ENCODE results near the gene TGFBR2. TPM values are rescaled to one million over a fixed set of nuclear protein-coding genes. Genes with fewer than 3 reads are reported as not detected.

Gene TGFBR2
- total RNA-seq = 100 to 1,000 TPM; 196 to 255 (median 212) TPM
- 77.7 TPM for polyA plus RNA-seq
- long read RNA-seq, donor 1, full-length matches to known transcripts = 123 of 316 reads
- long read RNA-seq, donor 1, partial matches to known transcripts = 184 of 316 reads
- long read RNA-seq, donor 1, other reads (novel, unspliced or antisense) = 9 of 316 reads
- long read RNA-seq, donor 2, full-length matches to known transcripts = 221 of 274 reads
- long read RNA-seq, donor 2, partial matches to known transcripts = 50 of 274 reads
- long read RNA-seq, donor 2, other reads (novel, unspliced or antisense) = 3 of 274 reads
- long read RNA-seq, donor 3, full-length matches to known transcripts = 23 of 483 reads
- long read RNA-seq, donor 3, partial matches to known transcripts = 454 of 483 reads
- long read RNA-seq, donor 3, other reads (novel, unspliced or antisense) = 6 of 483 reads
- long read RNA-seq, donor 4, full-length matches to known transcripts = 175 of 247 reads
- long read RNA-seq, donor 4, partial matches to known transcripts = 21 of 247 reads
- long read RNA-seq, donor 4, other reads (novel, unspliced or antisense) = 51 of 247 reads

DNA sequence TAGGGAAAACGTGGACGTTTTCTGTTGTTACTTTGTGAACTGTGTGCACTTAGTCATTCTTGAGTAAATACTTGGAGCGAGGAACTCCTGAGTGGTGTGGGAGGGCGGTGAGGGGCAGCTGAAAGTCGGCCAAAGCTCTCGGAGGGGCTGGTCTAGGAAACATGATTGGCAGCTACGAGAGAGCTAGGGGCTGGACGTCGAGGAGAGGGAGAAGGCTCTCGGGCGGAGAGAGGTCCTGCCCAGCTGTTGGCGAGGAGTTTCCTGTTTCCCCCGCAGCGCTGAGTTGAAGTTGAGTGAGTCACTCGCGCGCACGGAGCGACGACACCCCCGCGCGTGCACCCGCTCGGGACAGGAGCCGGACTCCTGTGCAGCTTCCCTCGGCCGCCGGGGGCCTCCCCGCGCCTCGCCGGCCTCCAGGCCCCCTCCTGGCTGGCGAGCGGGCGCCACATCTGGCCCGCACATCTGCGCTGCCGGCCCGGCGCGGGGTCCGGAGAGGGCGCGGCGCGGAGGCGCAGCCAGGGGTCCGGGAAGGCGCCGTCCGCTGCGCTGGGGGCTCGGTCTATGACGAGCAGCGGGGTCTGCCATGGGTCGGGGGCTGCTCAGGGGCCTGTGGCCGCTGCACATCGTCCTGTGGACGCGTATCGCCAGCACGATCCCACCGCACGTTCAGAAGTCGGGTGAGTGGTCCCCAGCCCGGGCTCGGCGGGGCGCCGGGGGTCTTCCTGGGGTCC is at the start of gene TGFBR2:
Gene TGFBR2 (plus strand): TSS at position 301 of the 731 bp plus-strand sequence. CDS start 283 bp downstream, at position 584.
- intact Hi-C loops (cut with DNase I) = loop anchor here in 2 of 4 donors (10.0 kb wide), 3 partner anchors 72 to 82 kb away; no protein-coding TSS in a partner anchor
- Histone ChIP-seq H3K27me3 (ENCODE audit: control insufficient read depth, insufficient read depth) (no peaks in the 10 kb centered on the region), H3K4me1 (ENCODE audit: control insufficient read depth, insufficient read depth, low read length) (peaks cover 5% of the 10 kb centered on the region), H3K9me3 (ENCODE audit: control insufficient read depth, low read length) (no peaks in the 10 kb centered on the region), H3K27ac (ENCODE audit: low read length) (peak within 1 kb of the TSS; percentile 98), H3K4me3 (ENCODE audit: low read length) (peak within 1 kb of the TSS; percentile 94)
- under 1% methylated on average over 71 of the region's 71 CpGs for WGBS
- DNase-seq (peak; percentile 97 to 98 (median 98)), ATAC-seq (peak; percentile 98)

- 96% methylated on average over 1 of the region's 1 CpG for WGBS
- Histone ChIP-seq H3K4me3 (ENCODE audit: low read length) (no peak overlapping the region), H3K27ac (ENCODE audit: low read length) (no peak overlapping the region), H3K9me3 (ENCODE audit: control insufficient read depth, low read length) (no peaks in the 10 kb centered on the region), H3K4me1 (ENCODE audit: control insufficient read depth, insufficient read depth, low read length) (no peaks in the 10 kb centered on the region), H3K27me3 (ENCODE audit: control insufficient read depth, insufficient read depth) (no peaks in the 10 kb centered on the region)
- DNase-seq = no peak
- intact Hi-C loops (cut with DNase I) = no loop called here
- ATAC-seq = no peak
Measured at GRCh38 chr3:30557746-30558303, 48.6 kb upstream of the TGFBR2 start.

- H3K4me1 ChIP-seq (ENCODE audit: control insufficient read depth, insufficient read depth, low read length) = no peaks in the 10 kb centered on the region
- DNase-seq (no peak), ATAC-seq (no peak)
- no peak overlapping the region for H3K4me3 ChIP-seq (ENCODE audit: low read length)
- intact Hi-C loops (cut with DNase I) = no loop called here
- H3K27me3 ChIP-seq (ENCODE audit: control insufficient read depth, insufficient read depth) = no peaks in the 10 kb centered on the region
- H3K27ac ChIP-seq (ENCODE audit: low read length) = no peak overlapping the region
- 99% methylated on average over 1 of the region's 1 CpG for WGBS
- H3K9me3 ChIP-seq (ENCODE audit: control insufficient read depth, low read length) = no peaks in the 10 kb centered on the region
Measured at GRCh38 chr3:30563956-30564355, 42.4 kb upstream of the TGFBR2 start.

- Histone ChIP-seq H3K27me3 (ENCODE audit: control insufficient read depth, insufficient read depth) (no peaks in the 10 kb centered on the region), H3K9me3 (ENCODE audit: control insufficient read depth, low read length) (no peaks in the 10 kb centered on the region), H3K4me1 (ENCODE audit: control insufficient read depth, insufficient read depth, low read length) (no peaks in the 10 kb centered on the region), H3K27ac (ENCODE audit: low read length) (no peak overlapping the region), H3K4me3 (ENCODE audit: low read length) (no peak overlapping the region)
- ATAC-seq = no peak
- 89% methylated on average over 8 of the region's 8 CpGs for WGBS
- intact Hi-C loops (cut with DNase I) = no loop called here
- DNase-seq = no peak
Measured at GRCh38 chr3:30567139-30567753, 39.2 kb upstream of the TGFBR2 start.

DNA sequence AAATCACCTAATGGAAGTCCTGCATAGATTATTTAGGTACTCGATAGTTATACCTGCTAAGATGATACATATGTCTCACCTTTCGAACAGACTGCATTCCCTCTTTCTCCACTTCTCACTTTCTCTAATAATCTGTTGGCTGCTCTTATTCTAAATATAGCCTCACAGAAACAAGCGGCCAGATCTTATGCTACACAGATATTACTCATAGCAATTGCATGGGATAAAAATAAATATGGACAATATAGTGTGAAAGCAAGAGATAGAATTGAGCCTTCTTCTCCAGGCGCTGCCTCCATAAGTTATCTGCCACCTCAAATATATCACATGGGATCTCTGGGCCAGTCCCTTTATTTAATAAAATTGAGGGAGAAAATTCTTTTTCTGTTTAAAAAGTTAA is 29.5 kb upstream of the TGFBR2 start:
- peaks cover 2% of the 10 kb centered on the region for H3K4me1 ChIP-seq (ENCODE audit: control insufficient read depth, insufficient read depth, low read length)
- no peak overlapping the region for H3K27ac ChIP-seq (ENCODE audit: low read length)
- DNase-seq = no peak
- peak in 1 of 2 donors; percentile 40 for ATAC-seq
- intact Hi-C loops (cut with DNase I) = loop anchor here in 1 of 4 donors (10.0 kb wide), 1 partner anchor 52 kb away; no protein-coding TSS in a partner anchor
- H3K9me3 ChIP-seq (ENCODE audit: control insufficient read depth, low read length) = no peaks in the 10 kb centered on the region
- no peaks in the 10 kb centered on the region for H3K27me3 ChIP-seq (ENCODE audit: control insufficient read depth, insufficient read depth)
- no peak overlapping the region for H3K4me3 ChIP-seq (ENCODE audit: low read length)
- 59% methylated on average over 4 of the region's 4 CpGs for WGBS

- no peak for ATAC-seq
Measured at GRCh38 chr3:30577788-30578187, 28.6 kb upstream of the TGFBR2 start.

DNA sequence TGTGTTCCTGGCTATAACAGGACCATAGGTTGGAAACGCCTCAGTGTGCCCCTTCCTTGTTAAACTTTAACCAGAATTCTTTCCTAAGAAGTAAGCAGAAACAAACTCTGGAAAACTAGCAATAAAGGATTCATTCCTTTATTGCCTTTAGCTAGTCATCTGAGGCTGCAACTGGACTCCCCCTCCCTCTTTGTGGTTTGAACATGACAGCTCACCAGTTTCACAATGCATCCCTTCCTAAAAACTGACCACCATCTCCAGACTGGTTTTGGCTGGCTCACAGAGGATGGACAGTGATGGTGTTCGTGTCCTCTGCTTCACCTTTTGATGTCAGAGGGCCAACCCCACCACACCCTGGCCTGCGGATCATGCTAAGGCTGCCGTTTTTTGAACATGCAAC is 27.9 kb upstream of the TGFBR2 start:
- WGBS = 91% methylated on average over 4 of the region's 4 CpGs
- H3K4me1 ChIP-seq (ENCODE audit: control insufficient read depth, insufficient read depth, low read length) = peaks cover 2% of the 10 kb centered on the region
- DNase-seq (peak; percentile 25 to 48 (median 37)), ATAC-seq (peak; percentile 67 to 69)
- intact Hi-C loops (cut with DNase I) = loop anchor here in 1 of 4 donors (10.0 kb wide), 1 partner anchor 54 kb away; no protein-coding TSS in a partner anchor
- H3K4me3 ChIP-seq (ENCODE audit: low read length) = no peak overlapping the region
- no peak overlapping the region for H3K27ac ChIP-seq (ENCODE audit: low read length)
- no peaks in the 10 kb centered on the region for H3K27me3 ChIP-seq (ENCODE audit: control insufficient read depth, insufficient read depth)
- no peaks in the 10 kb centered on the region for H3K9me3 ChIP-seq (ENCODE audit: control insufficient read depth, low read length)

More at GRCh38 chr3:30577788-30578187, 28.6 kb upstream of the TGFBR2 start:
- H3K27ac ChIP-seq (ENCODE audit: low read length) = no peak overlapping the region
- H3K9me3 ChIP-seq (ENCODE audit: control insufficient read depth, low read length) = no peaks in the 10 kb centered on the region
- H3K4me1 ChIP-seq (ENCODE audit: control insufficient read depth, insufficient read depth, low read length) = peaks cover 2% of the 10 kb centered on the region
- no peak for DNase-seq
- no peak overlapping the region for H3K4me3 ChIP-seq (ENCODE audit: low read length)
- H3K27me3 ChIP-seq (ENCODE audit: control insufficient read depth, insufficient read depth) = no peaks in the 10 kb centered on the region
- intact Hi-C loops (cut with DNase I) = loop anchor here in 1 of 4 donors (10.0 kb wide), 1 partner anchor 53 kb away; no protein-coding TSS in a partner anchor

GRCh38 chr3:30578986-30579579 is 27.3 kb upstream of the TGFBR2 start:
- H3K27me3 ChIP-seq (ENCODE audit: control insufficient read depth, insufficient read depth) = no peaks in the 10 kb centered on the region
- intact Hi-C loops (cut with DNase I) = loop anchor here in 1 of 4 donors (10.0 kb wide), 1 partner anchor 54 kb away; no protein-coding TSS in a partner anchor
- DNase-seq (no peak), ATAC-seq (no peak)
- H3K4me3 ChIP-seq (ENCODE audit: low read length) = no peak overlapping the region
- H3K9me3 ChIP-seq (ENCODE audit: control insufficient read depth, low read length) = no peaks in the 10 kb centered on the region
- H3K27ac ChIP-seq (ENCODE audit: low read length) = no peak overlapping the region
- peaks cover 2% of the 10 kb centered on the region for H3K4me1 ChIP-seq (ENCODE audit: control insufficient read depth, insufficient read depth, low read length)
- 98% methylated on average over 4 of the region's 4 CpGs for WGBS

DNA sequence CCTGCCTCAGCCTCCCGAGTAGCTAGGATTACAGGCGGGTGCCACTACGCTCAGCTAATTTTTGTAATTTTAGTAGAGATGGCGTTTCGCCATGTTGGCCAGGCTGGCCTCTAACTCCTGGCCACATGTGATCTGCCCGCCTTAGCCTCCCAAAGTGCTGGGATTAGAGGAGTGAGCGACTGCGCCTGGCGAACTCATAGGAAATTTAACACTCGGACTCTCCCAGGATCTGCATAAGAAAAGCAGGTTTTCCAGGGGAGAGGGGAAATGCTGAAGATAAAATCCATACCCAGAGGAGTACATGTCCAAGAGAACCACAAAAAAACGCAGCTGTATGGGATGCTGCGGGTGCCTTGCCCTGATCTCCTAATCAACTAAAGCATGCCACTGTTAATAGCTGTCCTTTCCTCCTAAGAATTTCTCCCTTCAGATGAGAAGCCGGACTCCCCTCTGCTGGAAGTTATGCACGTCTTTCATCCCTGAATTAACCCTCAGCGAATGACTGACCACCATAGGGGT is 25.3 kb upstream of the TGFBR2 start:
- peaks cover 2% of the 10 kb centered on the region for H3K4me1 ChIP-seq (ENCODE audit: control insufficient read depth, insufficient read depth, low read length)
- intact Hi-C loops (cut with DNase I) = loop anchor here in 1 of 4 donors (10.0 kb wide), 1 partner anchor 56 kb away; no protein-coding TSS in a partner anchor
- H3K9me3 ChIP-seq (ENCODE audit: control insufficient read depth, low read length) = no peaks in the 10 kb centered on the region
- no peak overlapping the region for H3K4me3 ChIP-seq (ENCODE audit: low read length)
- ATAC-seq (no peak), DNase-seq (peak in 1 of 3 donors; percentile 40)
- 87% methylated on average over 15 of the region's 15 CpGs for WGBS
- no peak overlapping the region for H3K27ac ChIP-seq (ENCODE audit: low read length)
- no peaks in the 10 kb centered on the region for H3K27me3 ChIP-seq (ENCODE audit: control insufficient read depth, insufficient read depth)

- 95% methylated on average over 2 of the region's 2 CpGs for WGBS
- no peaks in the 10 kb centered on the region for H3K9me3 ChIP-seq (ENCODE audit: control insufficient read depth, low read length)
- no peak overlapping the region for H3K27ac ChIP-seq (ENCODE audit: low read length)
- H3K27me3 ChIP-seq (ENCODE audit: control insufficient read depth, insufficient read depth) = no peaks in the 10 kb centered on the region
- H3K4me1 ChIP-seq (ENCODE audit: control insufficient read depth, insufficient read depth, low read length) = peaks cover 2% of the 10 kb centered on the region
- no peak for DNase-seq
- no peak overlapping the region for H3K4me3 ChIP-seq (ENCODE audit: low read length)
- ATAC-seq = no peak
- intact Hi-C loops (cut with DNase I) = loop anchor here in 1 of 4 donors (10.0 kb wide), 1 partner anchor 57 kb away; no protein-coding TSS in a partner anchor
Measured at GRCh38 chr3:30581982-30582381, 24.4 kb upstream of the TGFBR2 start.

Data from right cardiac atrium (tissue), 5 donors.